BLaER1 treated with 17β-estradiol and CSF1 and Interleukin-3, amounts not matched to agents 10 nM and 100 nM (cell line): ENCODE measurements around the gene MSL3B.

Source experiments
- H3K27ac ChIP-seq, 11 experiments: shearing (Covaris generic); formaldehyde crosslinking; 2 replicates each; pipeline ENCODE4 v1.8.1; 2022
- H3K27me3 ChIP-seq, 11 experiments: shearing (Covaris generic); formaldehyde crosslinking; 2 replicates each; pipeline ENCODE4 v1.8.1; 2022
- H3K36me3 ChIP-seq, 11 experiments: shearing (Covaris generic); formaldehyde crosslinking; 2 replicates each; pipeline ENCODE4 v1.8.1; 2022
- H3K4me1 ChIP-seq, 10 experiments: shearing (Covaris generic); formaldehyde crosslinking; 2 replicates each; pipeline ENCODE4 v1.8.1; 2022
- H3K4me2 ChIP-seq, 11 experiments: shearing (Covaris generic); formaldehyde crosslinking; 2 replicates each; pipeline ENCODE4 v1.8.1; 2022
- H3K4me3 ChIP-seq, 10 experiments: shearing (Covaris generic); formaldehyde crosslinking; 2 replicates each; pipeline ENCODE4 v1.8.1; 2022
- H3K9ac ChIP-seq, 11 experiments: shearing (Covaris generic); formaldehyde crosslinking; 2 replicates each; pipeline ENCODE4 v1.8.1; 2022
- H3K9me3 ChIP-seq, 11 experiments: shearing (Covaris generic); formaldehyde crosslinking; replicated peaks in 1 of 11; 2 replicates each; pipeline ENCODE4 v1.8.1; 2022
- H4K20me1 ChIP-seq, 11 experiments: shearing (Covaris generic); formaldehyde crosslinking; 2 replicates each; pipeline ENCODE4 v1.8.1; 2022
- Cebpa-rat ChIP-seq, 11 experiments: shearing (Covaris generic); IDR thresholded peaks; 2 replicates each; pipeline ENCODE4 v1.8.1; 2022

MSL3B gene

GRCh38 chr2:233835230-233836186 lies 32.7 kb downstream of the MSL3B start:
- H3K9me3 ChIP-seq: no peaks in the 10 kb centered on the region
- no peak overlapping the region for H3K27ac ChIP-seq
- H3K4me2 ChIP-seq: no peak overlapping the region
- no peaks in the 10 kb centered on the region for H3K27me3 ChIP-seq
- no peak overlapping the region for H3K9ac ChIP-seq
- H3K4me1 ChIP-seq: peaks cover 7 to 84% (median 74%) of the 10 kb centered on the region in 10 experiments; a peak in 18 of 20 replicates
- H3K4me3 ChIP-seq: no peak overlapping the region
- H3K36me3 ChIP-seq: peaks cover 0 to 69% (median 65%) of the 10 kb centered on the region in 11 experiments; a peak in 19 of 22 replicates
- H4K20me1 ChIP-seq: peaks cover 0 to 77% (median 60%) of the 10 kb centered on the region in 11 experiments; a peak in 17 of 22 replicates
- no peak for TF ChIP-seq Cebpa-rat (IDR thresholded peaks at IDR 0.05)

- no peak overlapping the region for H3K4me3 ChIP-seq
- H3K36me3 ChIP-seq: peaks cover 0 to 47% (median 44%) of the 10 kb centered on the region in 11 experiments; a peak in 19 of 22 replicates
- no peak for TF ChIP-seq Cebpa-rat (IDR thresholded peaks at IDR 0.05)
- H3K4me1 ChIP-seq: peaks cover 7 to 84% (median 75%) of the 10 kb centered on the region in 10 experiments; a peak in 17 of 20 replicates
- no peaks in the 10 kb centered on the region for H3K9me3 ChIP-seq
- H3K27ac ChIP-seq: peak overlapping the region in 4 of 11 experiments; percentile 9 to 49 (median 40); a peak in 6 of 22 replicates
- H3K27me3 ChIP-seq: no peaks in the 10 kb centered on the region
- H4K20me1 ChIP-seq: peaks cover 0 to 56% (median 39%) of the 10 kb centered on the region in 11 experiments; a peak in 16 of 22 replicates
- H3K9ac ChIP-seq: peak overlapping the region in 2 of 11 experiments; percentile 4 to 47; a peak in 2 of 22 replicates
- peak overlapping the region in 9 of 11 experiments; percentile 11 to 91 (median 50); a peak in 15 of 22 replicates for H3K4me2 ChIP-seq
Measured at GRCh38 chr2:233833345-233833744, 34.8 kb downstream of the MSL3B start.

- H3K36me3 ChIP-seq: peaks cover 0 to 43% (median 39%) of the 10 kb centered on the region in 11 experiments; a peak in 19 of 22 replicates
- no peaks in the 10 kb centered on the region for H3K27me3 ChIP-seq
- peak overlapping the region in 4 of 11 experiments; percentile 9 to 49 (median 40); a peak in 5 of 22 replicates for H3K27ac ChIP-seq
- H3K4me2 ChIP-seq: peak overlapping the region in 8 of 11 experiments; percentile 11 to 91 (median 54); a peak in 14 of 22 replicates
- H3K4me3 ChIP-seq: no peak overlapping the region
- peaks cover 7 to 81% (median 73%) of the 10 kb centered on the region in 10 experiments; a peak in 17 of 20 replicates for H3K4me1 ChIP-seq
- peaks cover 0 to 51% (median 34%) of the 10 kb centered on the region in 11 experiments; a peak in 15 of 22 replicates for H4K20me1 ChIP-seq
- peak overlapping the region in 1 of 11 experiments; percentile 4; a peak in 1 of 22 replicates for H3K9ac ChIP-seq
- TF ChIP-seq Cebpa-rat (IDR thresholded peaks at IDR 0.05): no peak
- no peaks in the 10 kb centered on the region for H3K9me3 ChIP-seq
Measured at GRCh38 chr2:233832869-233833311, 35.3 kb downstream of the MSL3B start.

GRCh38 chr2:233832414-233832813 lies 35.8 kb downstream of the MSL3B start:
- H3K4me1 ChIP-seq: peaks cover 7 to 78% (median 70%) of the 10 kb centered on the region in 10 experiments; a peak in 17 of 20 replicates
- 0 out of 22 replicates have a peak, but pooled peaks cover 0 to under 1% (median 0%) of the 10 kb centered on the region in 11 experiments for H3K9me3 ChIP-seq
- no peak for TF ChIP-seq Cebpa-rat (IDR thresholded peaks at IDR 0.05)
- no peak overlapping the region for H3K4me3 ChIP-seq
- H3K27me3 ChIP-seq: no peaks in the 10 kb centered on the region
- H3K9ac ChIP-seq: no peak overlapping the region; a peak in 1 of 22 replicates
- peak overlapping the region in 7 of 11 experiments; percentile 11 to 91 (median 84); a peak in 10 of 22 replicates for H3K4me2 ChIP-seq
- H3K27ac ChIP-seq: peak overlapping the region in 1 of 11 experiments; percentile 45; a peak in 1 of 22 replicates
- H4K20me1 ChIP-seq: peaks cover 0 to 46% (median 31%) of the 10 kb centered on the region in 11 experiments; a peak in 15 of 22 replicates
- peaks cover 0 to 38% (median 34%) of the 10 kb centered on the region in 11 experiments; a peak in 19 of 22 replicates for H3K36me3 ChIP-seq

GRCh38 chr2:233831861-233832260 lies 36.3 kb downstream of the MSL3B start:
- no peak overlapping the region for H3K27ac ChIP-seq
- no peak overlapping the region for H3K9ac ChIP-seq
- TF ChIP-seq Cebpa-rat (IDR thresholded peaks at IDR 0.05): no peak
- peak overlapping the region in 8 of 11 experiments; percentile 57 to 91 (median 83); a peak in 12 of 22 replicates for H3K4me2 ChIP-seq
- no peak overlapping the region for H3K4me3 ChIP-seq
- peaks cover 7 to 78% (median 70%) of the 10 kb centered on the region in 10 experiments; a peak in 17 of 20 replicates for H3K4me1 ChIP-seq
- H3K36me3 ChIP-seq: peaks cover 0 to 33% (median 29%) of the 10 kb centered on the region in 11 experiments; a peak in 19 of 22 replicates
- H3K27me3 ChIP-seq: no peaks in the 10 kb centered on the region
- peaks cover 0 to 5% (median 0%) of the 10 kb centered on the region in 11 experiments; a peak in 4 of 22 replicates for H3K9me3 ChIP-seq
- H4K20me1 ChIP-seq: peaks cover 0 to 41% (median 29%) of the 10 kb centered on the region in 11 experiments; a peak in 14 of 22 replicates

- H3K9ac ChIP-seq: peak overlapping the region in 4 of 11 experiments; percentile 34 to 50 (median 44); a peak in 7 of 22 replicates
- no peak for TF ChIP-seq Cebpa-rat (IDR thresholded peaks at IDR 0.05)
- peak overlapping the region in 1 of 10 experiments; percentile 32; a peak in 1 of 20 replicates for H3K4me3 ChIP-seq
- peaks cover 0 to 34% (median 22%) of the 10 kb centered on the region in 11 experiments; a peak in 14 of 22 replicates for H4K20me1 ChIP-seq
- H3K4me1 ChIP-seq: peaks cover 7 to 77% (median 70%) of the 10 kb centered on the region in 10 experiments; a peak in 17 of 20 replicates
- H3K9me3 ChIP-seq: peaks cover 0 to 9% (median 7%) of the 10 kb centered on the region in 11 experiments; a peak in 8 of 22 replicates
- H3K4me2 ChIP-seq: peak overlapping the region in 10 of 11 experiments; percentile 30 to 91 (median 76); a peak in 20 of 22 replicates
- peaks cover 0 to 26% (median 22%) of the 10 kb centered on the region in 11 experiments; a peak in 18 of 22 replicates for H3K36me3 ChIP-seq
- no peaks in the 10 kb centered on the region for H3K27me3 ChIP-seq
- peak overlapping the region in 5 of 11 experiments; percentile 20 to 62 (median 52); a peak in 9 of 22 replicates for H3K27ac ChIP-seq
Measured at GRCh38 chr2:233831011-233831721, 37.0 kb downstream of the MSL3B start.

- peaks cover 0 to 17% (median 13%) of the 10 kb centered on the region in 11 experiments; a peak in 16 of 22 replicates for H3K36me3 ChIP-seq
- peaks cover 0 to 11% (median 7%) of the 10 kb centered on the region in 11 experiments; a peak in 8 of 22 replicates for H3K9me3 ChIP-seq
- TF ChIP-seq Cebpa-rat (IDR thresholded peaks at IDR 0.05): no peak
- no peak overlapping the region; a peak in 1 of 20 replicates for H3K4me3 ChIP-seq
- H3K27me3 ChIP-seq: no peaks in the 10 kb centered on the region
- peaks cover 7 to 72% (median 68%) of the 10 kb centered on the region in 10 experiments; a peak in 17 of 20 replicates for H3K4me1 ChIP-seq
- peak overlapping the region in 3 of 11 experiments; percentile 34 to 44 (median 43); a peak in 5 of 22 replicates for H3K9ac ChIP-seq
- H3K4me2 ChIP-seq: peak overlapping the region in 10 of 11 experiments; percentile 30 to 91 (median 76); a peak in 19 of 22 replicates
- peaks cover 0 to 25% (median 13%) of the 10 kb centered on the region in 11 experiments; a peak in 11 of 22 replicates for H4K20me1 ChIP-seq
- peak overlapping the region in 3 of 11 experiments; percentile 40 to 62 (median 52); a peak in 5 of 22 replicates for H3K27ac ChIP-seq
Measured at GRCh38 chr2:233830111-233830802, 37.9 kb downstream of the MSL3B start.
